IMR-90 (cell line): ENCODE results near the gene UTP11.

ENCODE experiments used
- MAZ ChIP-seq: IDR thresholded peaks from 2 replicates; pipeline ENCODE4 v1.6.1; 2012; ENCODE audit warnings: low read depth, mild to moderate bottlenecking, low read length, improper control_type of control experiment, moderate library complexity, borderline replicate concordance
- POLR2A ChIP-seq: IDR thresholded peaks from 2 replicates; pipeline ENCODE4 v1.6.1; 2012; ENCODE audit warnings: mild to moderate bottlenecking, low read depth, low read length
- RCOR1 ChIP-seq: IDR thresholded peaks from 2 replicates; pipeline ENCODE4 v1.6.1; 2012; ENCODE audit warnings: mild to moderate bottlenecking, low read length, improper control_type of control experiment; ENCODE audit not compliant: insufficient replicate concordance
- RFX5 ChIP-seq: IDR thresholded peaks from 2 replicates; pipeline ENCODE4 v1.8.0; 2012; ENCODE audit warnings: low read depth, mild to moderate bottlenecking, low read length, moderate library complexity
- TF ChIP-seq, protein P1 (sequence below): conservative IDR thresholded peaks from 2 replicates; pipeline ENCODE4 v1.5.1; 2012; ENCODE audit warnings: mild to moderate bottlenecking, low read depth, low read length, improper control_type of control experiment

DNA sequence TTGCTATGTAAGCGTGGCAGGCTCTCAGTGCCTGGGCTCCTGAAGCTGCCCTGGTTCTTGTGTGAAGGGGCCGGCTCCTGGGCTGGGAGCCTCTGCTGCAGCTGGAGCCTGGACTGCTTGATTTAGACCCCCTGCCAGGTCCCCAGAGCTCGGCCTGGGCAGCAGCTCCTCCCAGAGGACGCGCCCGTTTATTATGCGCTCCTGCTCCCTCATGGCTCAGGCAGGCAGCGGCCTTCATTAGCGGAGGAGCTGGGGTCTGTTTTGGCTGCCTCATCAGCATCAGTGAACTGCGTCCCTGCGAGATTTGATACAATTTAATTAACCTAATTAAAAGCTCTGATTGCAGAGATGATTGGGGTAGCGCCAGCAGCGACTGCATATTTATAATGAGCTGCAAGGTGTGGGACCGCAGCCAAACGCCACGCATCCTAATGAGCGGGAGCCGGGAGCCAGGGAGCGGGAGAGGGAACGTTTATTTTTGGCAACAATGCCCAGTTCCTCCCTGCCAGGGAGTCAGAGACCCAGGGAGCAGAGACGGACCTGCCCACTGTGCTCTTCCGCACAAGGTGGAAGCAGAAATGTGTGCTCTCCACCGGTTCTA, 16.6 kb downstream of the UTP11 start:
- no peak for TF ChIP-seq POLR2A
- TF ChIP-seq, protein P1, sequence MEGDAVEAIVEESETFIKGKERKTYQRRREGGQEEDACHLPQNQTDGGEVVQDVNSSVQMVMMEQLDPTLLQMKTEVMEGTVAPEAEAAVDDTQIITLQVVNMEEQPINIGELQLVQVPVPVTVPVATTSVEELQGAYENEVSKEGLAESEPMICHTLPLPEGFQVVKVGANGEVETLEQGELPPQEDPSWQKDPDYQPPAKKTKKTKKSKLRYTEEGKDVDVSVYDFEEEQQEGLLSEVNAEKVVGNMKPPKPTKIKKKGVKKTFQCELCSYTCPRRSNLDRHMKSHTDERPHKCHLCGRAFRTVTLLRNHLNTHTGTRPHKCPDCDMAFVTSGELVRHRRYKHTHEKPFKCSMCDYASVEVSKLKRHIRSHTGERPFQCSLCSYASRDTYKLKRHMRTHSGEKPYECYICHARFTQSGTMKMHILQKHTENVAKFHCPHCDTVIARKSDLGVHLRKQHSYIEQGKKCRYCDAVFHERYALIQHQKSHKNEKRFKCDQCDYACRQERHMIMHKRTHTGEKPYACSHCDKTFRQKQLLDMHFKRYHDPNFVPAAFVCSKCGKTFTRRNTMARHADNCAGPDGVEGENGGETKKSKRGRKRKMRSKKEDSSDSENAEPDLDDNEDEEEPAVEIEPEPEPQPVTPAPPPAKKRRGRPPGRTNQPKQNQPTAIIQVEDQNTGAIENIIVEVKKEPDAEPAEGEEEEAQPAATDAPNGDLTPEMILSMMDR = no peak
- TF ChIP-seq MAZ = no peak
- TF ChIP-seq RFX5 = no peak
- TF ChIP-seq RCOR1 = no peak
